CD14-positive monocyte (primary cell): Measurements from ENCODE around the gene SLC27A1. TPM values are rescaled to one million over a fixed set of nuclear protein-coding genes. Genes with fewer than 3 reads are reported as not detected.

ENCODE experiments used
- DNase-seq, 3 donors: peaks; one replicate each; pipeline ENCODE4 v3.0.0-alpha.2; 2011 to 2022
- H2AFZ ChIP-seq: 2 replicates; pipeline ENCODE4 v1.6.0; 2012; ENCODE audit warnings: mild to moderate bottlenecking, low read depth, low read length, inconsistent platforms; ENCODE audit not compliant: insufficient read depth, poor library complexity, severe bottlenecking
- H3K27ac ChIP-seq, 2 donors: 1 replicate in 1 of 2; 2 replicates in 1 of 2; pipeline ENCODE4 v1.5.1; 2012 to 2013; ENCODE audit warnings: low read length in 2 of 2, control low read depth in 1 of 2, inconsistent platforms in 1 of 2, low read depth in 1 of 2, mild to moderate bottlenecking in 1 of 2
- H3K27me3 ChIP-seq, 2 donors: one replicate each; pipeline versions ENCODE4 v1.6.0 to v1.6.1; 2011 to 2013; ENCODE audit warnings: low read length in 2 of 2; ENCODE audit not compliant: control insufficient read depth in 2 of 2, insufficient read depth in 2 of 2
- H3K36me3 ChIP-seq, 2 donors: replicated peaks in 1 of 2; 1 replicate in 1 of 2; 2 replicates in 1 of 2; pipeline versions ENCODE4 v1.5.1 to v1.6.1; 2012 to 2013; ENCODE audit warnings: low read length in 2 of 2, control low read depth in 1 of 2, inconsistent platforms in 1 of 2, mild to moderate bottlenecking in 1 of 2; ENCODE audit not compliant: insufficient read depth in 2 of 2, control insufficient read depth in 1 of 2
- H3K4me1 ChIP-seq, 2 donors: 1 replicate in 1 of 2; 2 replicates in 1 of 2; pipeline versions ENCODE4 v1.5.1 to v1.6.1; 2012 to 2013; ENCODE audit warnings: low read length in 2 of 2, control low read depth in 1 of 2, inconsistent platforms in 1 of 2, mild to moderate bottlenecking in 1 of 2, moderate library complexity in 1 of 2; ENCODE audit not compliant: insufficient read depth in 2 of 2, control insufficient read depth in 1 of 2
- H3K4me2 ChIP-seq: replicated peaks from 2 replicates; pipeline ENCODE3; 2012; ENCODE audit warnings: low read length, moderate library complexity, mild to moderate bottlenecking; ENCODE audit not compliant: poor library complexity, severe bottlenecking; ENCODE audit errors: extremely low read depth
- H3K4me3 ChIP-seq, 3 experiments: fragments of 200-600 bp in 1 of 3; sonication (generic) in 1 of 3; replicated peaks in 1 of 3; 1 replicate in 2 of 3; 2 replicates in 1 of 3; pipeline ENCODE4 v1.5.1; 2011 to 2013; ENCODE audit warnings: low read length in 3 of 3, mild to moderate bottlenecking in 3 of 3, control low read depth in 2 of 3, low read depth in 2 of 3, inconsistent platforms in 1 of 3, moderate library complexity in 1 of 3
- H3K79me2 ChIP-seq: 2 replicates; pipeline ENCODE4 v1.6.0; 2012; ENCODE audit warnings: mild to moderate bottlenecking, control low read depth, inconsistent platforms, low read length, moderate library complexity; ENCODE audit not compliant: insufficient read depth
- H3K9ac ChIP-seq: 2 replicates; pipeline ENCODE4 v1.6.0; 2017; ENCODE audit warnings: low read length, mild to moderate bottlenecking; ENCODE audit not compliant: insufficient read depth, poor library complexity, severe bottlenecking
- H3K9me3 ChIP-seq, 2 donors: replicated peaks in 1 of 2; 1 replicate in 1 of 2; 2 replicates in 1 of 2; pipeline versions ENCODE4 v1.5.1 to v1.6.1; 2012 to 2013; ENCODE audit warnings: low read length in 2 of 2, control low read depth in 1 of 2; ENCODE audit not compliant: control insufficient read depth in 1 of 2, insufficient read depth in 1 of 2
- H4K20me1 ChIP-seq: 2 replicates; pipeline ENCODE4 v1.6.0; 2012; ENCODE audit warnings: mild to moderate bottlenecking, low read length, control low read depth, moderate library complexity; ENCODE audit not compliant: insufficient read depth
- H3K27ac Mint-ChIP-seq, 7 donors: one replicate each; pipeline ENCODE4 v1.8.0; 2020; ENCODE audit warnings: mild to moderate bottlenecking in 7 of 7, mixed read lengths in 7 of 7, moderate library complexity in 6 of 7, inconsistent platforms in 2 of 7
- H3K27me3 Mint-ChIP-seq, 3 donors: one replicate each; pipeline ENCODE4 v1.8.0; 2021 to 2022; ENCODE audit warnings: low read depth in 3 of 3, mild to moderate bottlenecking in 3 of 3, mixed read lengths in 3 of 3, moderate library complexity in 3 of 3, inconsistent platforms in 1 of 3
- H3K36me3 Mint-ChIP-seq, 2 donors: one replicate each; pipeline ENCODE4 v1.8.0; 2020; ENCODE audit warnings: mixed read lengths in 2 of 2, inconsistent platforms in 1 of 2, mild to moderate bottlenecking in 1 of 2
- H3K4me1 Mint-ChIP-seq: one replicate; pipeline ENCODE4 v1.8.0; 2020; ENCODE audit warnings: mild to moderate bottlenecking, mixed read lengths
- H3K4me3 Mint-ChIP-seq, 2 donors: one replicate each; pipeline ENCODE4 v1.8.0; 2020; ENCODE audit warnings: mild to moderate bottlenecking in 2 of 2, mixed read lengths in 2 of 2, moderate library complexity in 1 of 2
- H3K9me3 Mint-ChIP-seq, 7 donors: one replicate each; pipeline ENCODE4 v1.8.0; 2020 to 2022; ENCODE audit warnings: mixed read lengths in 7 of 7, mild to moderate bottlenecking in 6 of 7, moderate library complexity in 6 of 7, inconsistent platforms in 2 of 7
- CTCF ChIP-seq: fragments of 200-600 bp; IDR thresholded peaks from one replicate; pipeline ENCODE4 v1.8.0; 2022; ENCODE audit warnings: antibody characterized with exemption, mild to moderate bottlenecking
- WGBS: methylation state at CpG from one replicate; pipeline ENCODE4 v1.1.5; 2013; ENCODE audit warnings: missing lambda C conversion rate; ENCODE audit not compliant: insufficient coverage; 5-methylcytosine and 5-hydroxymethylcytosine counted together
- intact Hi-C, 2 donors: fragments of 100-400 bp; cut with micrococcal nuclease; formaldehyde crosslinking; loops; one replicate each; pipeline versions ENCODE4 v1.15.0 to v1.15.1; 2023
- polyA plus RNA-seq, 3 donors: library from polyadenylated mRNA; depleted of rRNA in 1 of 3; unstranded in 2 of 3; stranded (reverse) in 1 of 3; fragments of 300-500 nt in 2 of 3; fragments of >200 nt in 1 of 3; fragmentation: Illumina TruSeq in 2 of 3; gene quantifications; 1 replicate in 2 of 3; 2 replicates in 1 of 3; pipeline ENCODE4 v1.2.3, GENCODE V29; 2012 to 2021

The SLC27A1 gene
- polyA plus RNA-seq, 3 donors: 27.1 to 36.5 (median 27.6) TPM

- Mint-ChIP-seq H3K4me1 (peaks cover 47% of the 10 kb centered on the region), H3K36me3 (peaks cover 37 to 62% of the 10 kb centered on the region in 2 donors), H3K27me3 (peaks cover 0 to 4% (median 1%) of the 10 kb centered on the region in 3 donors), H3K9me3 (peaks cover 0 to 2% (median 0%) of the 10 kb centered on the region in 7 donors), H3K4me3 (no peak overlapping the region), H3K27ac (no peak overlapping the region)
- Histone ChIP-seq H3K4me2 (no peak overlapping the region), H3K27ac (no peak overlapping the region), H3K36me3 (peaks cover 25 to 36% of the 10 kb centered on the region in 2 donors), H3K27me3 (no peaks in the 10 kb centered on the region), H3K4me1 (peaks cover 25% of the 10 kb centered on the region in 2 donors), H3K9ac (no peak overlapping the region), H3K79me2 (peaks cover 61% of the 10 kb centered on the region), H3K4me3 (no peak overlapping the region), H4K20me1 (peaks cover 37% of the 10 kb centered on the region), H2AFZ (no peak overlapping the region), H3K9me3 (no peaks in the 10 kb centered on the region)
- no peak for TF ChIP-seq CTCF
- 100% methylated on average over 2 of the region's 6 CpGs for WGBS
- intact Hi-C loops: no loop called here
- DNase-seq: no peak
Observed at GRCh38 chr19:17503240-17503639, 32.9 kb downstream of the SLC27A1 start.

- H2AFZ ChIP-seq: no peak overlapping the region
- intact Hi-C loops: no loop called here
- Mint-ChIP-seq H3K36me3 (peaks cover 32 to 61% of the 10 kb centered on the region in 2 donors), H3K9me3 (no peaks in the 10 kb centered on the region), H3K27ac (peak overlapping the region in 3 of 7 donors; percentile 37 to 69 (median 64)), H3K4me3 (no peak overlapping the region), H3K4me1 (peaks cover 44% of the 10 kb centered on the region), H3K27me3 (peaks cover 0 to 1% (median 0%) of the 10 kb centered on the region in 3 donors)
- no peak overlapping the region for H3K4me3 ChIP-seq
- no peaks in the 10 kb centered on the region for H3K9me3 ChIP-seq
- H4K20me1 ChIP-seq: peaks cover 42% of the 10 kb centered on the region
- 80% methylated on average over 1 of the region's 2 CpGs for WGBS
- peak overlapping the region; percentile 3 to 36 for H3K27ac ChIP-seq
- peaks cover 69% of the 10 kb centered on the region for H3K79me2 ChIP-seq
- H3K27me3 ChIP-seq: no peaks in the 10 kb centered on the region
- no peak for TF ChIP-seq CTCF
- peaks cover 25 to 39% of the 10 kb centered on the region in 2 donors for H3K36me3 ChIP-seq
- DNase-seq: no peak
- peaks cover 24 to 27% of the 10 kb centered on the region in 2 donors for H3K4me1 ChIP-seq
- no peak overlapping the region for H3K9ac ChIP-seq
- H3K4me2 ChIP-seq: no peak overlapping the region
Observed at GRCh38 chr19:17504030-17504429, 33.7 kb downstream of the SLC27A1 start.
